AG04449 (cell line): ENCODE data around the gene MICALL2.

Source experiments
- CTCF ChIA-PET: fragments of 350-600 bp; formaldehyde crosslinking; extraction: SDS; loops from one replicate; lab custom pipeline; 2021; ENCODE audit warnings: antibody characterized with exemption; lab: Yijun Ruan, JAX
- POLR2A ChIA-PET: fragments of 400-600, 350-600 bp; formaldehyde crosslinking; extraction: SDS; loops from one replicate; lab custom pipeline; 2020; ENCODE audit warnings: antibody characterized with exemption, inconsistent platforms; lab: Yijun Ruan, JAX
- DNase-seq: peaks from one replicate; pipeline ENCODE4 v3.0.0-alpha.2; 2010; ENCODE audit warnings: low read depth, low spot score
- H3K4me3 ChIP-seq: 2 replicates; pipeline ENCODE4 v1.5.1; 2011; ENCODE audit warnings: low read depth, mild to moderate bottlenecking, control low read depth, low read length
- CTCF ChIP-seq: IDR thresholded peaks from one replicate; pipeline ENCODE4 v1.5.1; 2011; ENCODE audit warnings: mild to moderate bottlenecking, moderate library complexity, low read length, control low read depth, inconsistent platforms; ENCODE audit not compliant: insufficient read depth; ENCODE audit errors: missing control alignments

The MICALL2 gene

GRCh38 chr7:1402791-1403637 is 56.3 kb downstream of the MICALL2 start:
- no peak for TF ChIP-seq CTCF
- POLR2A ChIA-PET, result no interaction called here
- no peak for DNase-seq
- CTCF ChIA-PET, result interaction anchor here (1.4 to 5.3 kb wide), 3 partner anchors 9 to 209 kb away, joined by 5 to 29 read pairs (median 11); no protein-coding TSS in a partner anchor
- no peak overlapping the region for H3K4me3 ChIP-seq

DNA sequence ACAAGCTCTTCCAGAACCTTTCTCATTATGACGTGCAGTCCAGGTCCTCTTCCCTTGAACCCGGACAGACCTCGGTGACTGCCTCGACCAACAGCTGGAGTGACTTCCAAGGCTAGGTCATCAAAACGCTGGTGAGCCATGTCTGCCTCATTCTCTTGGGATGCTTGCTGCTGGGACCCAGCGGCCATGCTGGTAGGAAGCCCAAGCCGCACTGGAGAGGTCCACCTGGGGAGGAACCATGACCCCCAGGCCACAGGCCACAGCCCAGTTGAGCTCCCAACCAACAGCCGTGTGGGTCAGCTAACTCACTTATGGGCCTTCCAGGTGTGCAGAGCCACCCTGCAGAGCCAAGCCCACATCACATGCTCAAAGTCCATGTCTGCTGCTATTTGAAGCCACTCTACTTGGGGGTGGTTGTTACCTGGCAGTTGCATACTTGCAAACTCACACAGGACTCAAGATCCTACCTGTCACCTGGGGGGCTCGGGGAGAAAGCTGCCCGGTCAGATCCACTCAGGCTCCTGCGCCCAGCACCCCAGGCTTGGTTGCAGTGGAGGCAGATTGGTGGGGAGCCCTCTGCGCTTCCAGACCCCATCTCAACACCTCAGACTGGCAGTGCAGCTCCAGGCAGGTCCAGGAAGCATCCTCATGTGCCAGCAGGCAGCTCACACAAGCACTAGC is 57.0 kb downstream of the MICALL2 start:
- no peak for TF ChIP-seq CTCF
- CTCF ChIA-PET, result interaction anchor here (1.4 to 5.3 kb wide), 2 partner anchors 10 to 30 kb away, joined by 5 to 29 read pairs; no protein-coding TSS in a partner anchor
- no peak for DNase-seq
- POLR2A ChIA-PET, result no interaction called here
- no peak overlapping the region for H3K4me3 ChIP-seq

- DNase-seq, result no peak
- ChIA-PET CTCF (interaction anchor here (5.3 kb wide), 1 partner anchor 11 kb away, joined by 29 read pairs; no protein-coding TSS in a partner anchor), POLR2A (no interaction called here)
- H3K4me3 ChIP-seq, result no peak overlapping the region
- no peak for TF ChIP-seq CTCF
These were observed 58.3 kb downstream of the MICALL2 start for GRCh38 chr7:1401011-1401410.

DNA sequence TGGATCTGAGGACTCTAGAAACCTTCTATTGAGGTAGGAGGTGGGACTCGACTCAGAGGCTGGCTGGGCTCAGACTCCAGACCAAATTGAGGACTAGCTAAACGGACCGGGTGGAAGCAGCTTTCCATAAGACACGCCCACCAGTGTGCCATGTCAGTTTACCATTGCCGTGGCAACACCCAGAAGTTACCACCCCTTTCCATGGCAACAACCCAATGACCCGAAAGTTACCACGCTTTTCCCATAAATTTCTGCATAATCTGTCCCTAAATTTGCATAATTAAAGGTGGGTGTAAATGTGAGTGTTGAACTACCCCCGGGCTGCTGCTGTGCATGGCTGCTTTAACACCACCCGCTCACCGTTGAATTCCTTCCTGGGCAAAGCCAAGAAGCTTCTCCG is 58.9 kb downstream of the MICALL2 start:
- no peak for TF ChIP-seq CTCF
- ChIA-PET CTCF (interaction anchor here (0.9 to 5.3 kb wide), 2 partner anchors 10 to 12 kb away, joined by 3 to 29 read pairs; no protein-coding TSS in a partner anchor), POLR2A (no interaction called here)
- no peak for DNase-seq
- H3K4me3 ChIP-seq, result no peak overlapping the region

- ChIA-PET CTCF (interaction anchor here (1.5 kb wide), 1 partner anchor 12 kb away, joined by 5 read pairs; no protein-coding TSS in a partner anchor), POLR2A (no interaction called here)
- DNase-seq, result no peak
- no peak for TF ChIP-seq CTCF
- H3K4me3 ChIP-seq, result no peak overlapping the region
These were observed 61.6 kb downstream of the MICALL2 start for GRCh38 chr7:1397491-1398327.
